CD4-positive, alpha-beta T cell treated with Interleukin-15 for 4 hours (primary cell): Measurements from ENCODE around the gene BHLHE23.

Experiments
- DNase-seq: peaks from one replicate; pipeline ENCODE4 v3.0.0-alpha.2; 2020; ENCODE audit warnings: low spot score

The BHLHE23 gene

DNA sequence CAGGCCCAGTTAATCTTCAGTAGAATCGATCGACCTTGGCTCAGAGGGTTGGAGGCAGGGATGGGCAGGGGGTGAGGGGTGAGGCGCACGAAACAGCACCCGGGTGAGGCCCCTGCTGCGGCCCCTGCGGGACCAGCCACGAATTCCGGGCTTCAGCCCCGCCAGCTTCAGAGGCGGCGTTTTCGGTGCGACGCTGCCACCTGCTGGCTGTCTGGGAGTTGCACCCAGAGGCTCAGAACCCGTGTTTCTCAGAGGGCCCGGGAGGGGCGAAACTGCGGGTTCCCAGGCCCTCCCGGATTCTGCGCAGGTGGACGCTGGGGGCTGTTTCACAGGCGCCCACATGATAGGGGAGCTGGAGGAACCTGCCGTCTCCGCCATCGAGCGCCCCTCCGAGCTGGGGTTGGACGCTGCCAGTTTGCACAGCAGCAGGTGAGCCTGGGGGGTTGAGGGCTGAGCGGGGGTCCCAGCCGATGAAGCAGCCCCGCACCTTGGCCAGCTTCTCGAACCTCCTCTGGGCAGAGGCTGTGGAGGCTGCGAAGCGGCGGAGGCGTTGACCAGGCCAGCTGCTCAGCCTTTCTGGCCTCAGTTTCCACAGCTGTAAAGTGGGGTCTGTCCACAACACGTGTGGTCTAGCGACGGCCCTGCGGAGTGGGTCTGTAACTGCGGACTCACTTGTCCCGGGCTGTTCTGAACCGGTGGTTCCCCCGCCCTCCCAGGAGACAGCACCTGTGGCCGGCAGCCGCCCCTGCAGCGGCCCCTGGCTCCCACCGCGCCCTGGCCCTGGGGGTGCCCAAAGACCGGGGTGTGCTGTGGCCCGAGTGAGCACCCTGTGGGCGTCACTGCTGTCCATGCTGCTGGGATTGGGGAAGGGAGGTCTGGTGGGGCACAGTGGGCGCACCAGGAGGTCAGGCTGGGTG lies 2.5 kb upstream of the BHLHE23 start:
- peak; percentile 84 for DNase-seq

DNA sequence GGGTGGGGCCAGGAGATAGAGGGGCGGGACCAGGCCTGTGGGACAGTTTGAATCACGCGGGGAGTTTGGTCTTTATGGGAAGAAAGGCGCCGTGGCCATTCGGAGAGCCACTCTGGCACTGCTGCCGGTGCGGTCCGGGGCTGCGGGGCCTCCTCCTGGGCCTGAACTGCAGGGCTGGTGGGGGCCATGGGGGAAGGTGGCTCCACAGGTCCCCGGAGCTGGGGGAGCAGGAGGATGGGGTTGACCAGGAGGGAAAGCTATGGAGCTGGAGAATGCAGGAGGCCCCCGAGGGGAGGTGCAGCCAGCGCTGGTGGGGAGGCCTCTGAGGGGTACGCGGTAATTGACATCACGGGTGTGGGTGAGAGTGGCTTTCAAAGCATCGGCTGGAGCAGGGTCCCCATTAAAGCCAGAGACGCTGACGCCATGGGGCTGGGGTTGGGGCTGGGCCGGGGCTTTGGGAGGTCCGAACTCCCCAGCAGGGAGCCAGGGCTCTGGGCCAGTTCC lies 1.8 kb upstream of the BHLHE23 start:
- no peak for DNase-seq

DNA sequence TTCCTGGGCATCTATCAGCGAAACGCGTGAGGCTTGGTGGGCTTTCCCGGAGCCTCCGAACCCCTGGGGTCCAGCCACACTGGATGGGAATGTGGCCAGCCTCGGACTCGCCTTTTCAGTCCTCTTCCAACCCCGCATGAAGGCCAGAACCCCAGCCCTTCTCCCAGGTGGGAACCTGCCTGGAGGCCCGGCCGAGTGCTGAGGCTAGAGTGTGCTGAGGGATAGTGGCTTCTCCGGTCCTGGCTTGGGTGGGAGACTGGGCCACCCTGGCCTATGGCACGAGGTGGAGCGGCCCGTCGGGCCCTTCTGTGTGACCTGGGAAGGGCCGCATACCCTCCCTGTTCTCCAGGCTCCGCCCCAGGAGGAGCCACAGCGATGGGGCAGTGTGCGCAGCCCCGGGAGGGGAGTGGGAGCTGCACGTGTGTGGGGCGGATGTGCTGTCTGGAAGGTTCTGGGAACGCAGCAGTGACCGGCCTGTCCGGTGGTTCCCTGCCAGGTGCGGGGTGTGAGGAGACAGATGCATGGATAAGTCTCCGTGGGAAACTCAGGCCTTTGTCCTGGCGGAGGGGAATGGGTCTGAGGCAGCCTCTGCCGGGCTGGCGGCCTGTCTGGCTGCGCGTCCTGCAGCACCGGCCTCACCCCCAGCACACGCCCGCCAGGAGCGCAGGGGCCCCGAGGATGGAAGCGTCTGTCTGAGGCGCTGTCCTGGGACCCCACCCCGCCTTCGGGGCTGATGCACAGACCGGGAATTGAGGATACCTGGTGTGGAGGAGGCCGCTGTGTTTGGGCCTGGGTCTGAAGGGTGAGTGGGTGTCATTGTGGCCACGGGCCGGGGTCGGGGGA lies 1.1 kb upstream of the BHLHE23 start:
- no peak for DNase-seq

DNA sequence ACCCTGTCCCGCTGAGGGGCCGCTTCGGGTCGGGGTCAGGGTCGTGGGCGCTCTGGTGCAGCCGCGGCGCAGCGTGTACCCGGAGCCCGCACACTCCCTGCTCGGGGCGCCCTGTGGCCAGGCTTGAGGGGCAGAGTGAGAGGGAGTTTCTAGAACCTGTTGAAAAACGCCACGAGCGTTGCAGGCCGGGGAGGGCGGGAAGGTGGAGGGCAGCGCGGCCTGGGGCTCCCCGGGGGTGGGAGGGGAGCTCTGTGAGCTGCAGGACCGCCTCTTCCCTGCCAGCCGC lies 539 bp upstream of the BHLHE23 start:
- DNase-seq: no peak

DNA sequence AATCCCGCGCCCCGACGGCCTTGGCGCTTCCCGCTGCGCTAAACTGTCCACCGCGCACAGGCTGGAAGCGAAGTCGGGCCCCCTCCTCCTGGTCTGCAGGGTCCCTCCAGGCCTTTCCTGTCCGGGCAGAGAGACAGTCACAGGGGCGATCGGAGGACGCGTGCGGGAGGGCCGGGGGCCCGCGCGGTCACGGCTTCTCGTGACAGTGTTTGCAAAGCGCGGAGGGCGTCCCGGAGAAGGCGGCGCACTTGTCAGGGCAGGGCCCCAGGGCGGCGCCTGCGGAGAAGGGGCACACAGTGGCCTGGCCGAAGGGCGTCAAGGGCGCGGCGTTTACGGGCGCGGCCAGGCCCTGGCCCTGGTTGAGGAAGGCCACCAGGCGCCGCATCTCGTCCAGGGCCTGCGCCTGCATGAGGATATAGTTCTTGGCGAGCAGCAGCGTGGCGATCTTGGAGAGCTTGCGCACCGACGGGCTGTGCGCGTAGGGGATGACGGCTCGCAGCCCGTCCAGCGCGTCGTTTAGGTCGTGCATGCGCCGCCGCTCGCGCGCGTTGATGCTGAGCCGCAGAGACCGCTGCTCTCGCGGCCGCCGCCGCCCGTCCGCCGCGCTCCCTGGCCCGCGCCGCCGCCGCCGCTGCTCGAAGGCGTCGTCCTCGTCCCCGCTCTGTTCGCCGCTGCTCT lies 763 bp downstream of the BHLHE23 start:
- no peak for DNase-seq

DNA sequence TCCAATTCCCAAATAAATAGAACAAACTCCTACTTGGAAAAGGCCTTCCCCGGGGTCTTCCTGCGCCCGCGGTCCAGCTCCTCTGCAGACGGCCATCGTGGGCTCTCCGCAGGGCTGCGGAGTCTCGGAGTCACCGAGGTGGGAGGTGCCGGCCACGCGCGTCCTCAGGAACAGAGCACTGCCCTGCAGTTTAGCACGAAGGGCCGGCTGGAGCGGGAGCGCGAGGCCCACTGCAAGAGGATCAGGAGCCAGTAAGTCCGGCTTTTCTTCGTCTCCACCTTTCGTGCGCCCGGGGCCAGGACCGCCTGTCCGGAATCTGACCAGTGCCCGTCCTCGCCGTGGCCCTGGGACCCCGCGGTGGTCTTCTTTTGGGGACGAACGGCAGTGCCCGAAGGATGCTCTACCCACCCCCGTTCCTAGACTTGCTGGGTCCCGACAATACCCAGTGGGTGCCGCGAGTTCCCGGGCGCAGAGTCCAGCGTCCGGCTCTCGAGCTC lies 1.4 kb downstream of the BHLHE23 start:
- no peak for DNase-seq

DNA sequence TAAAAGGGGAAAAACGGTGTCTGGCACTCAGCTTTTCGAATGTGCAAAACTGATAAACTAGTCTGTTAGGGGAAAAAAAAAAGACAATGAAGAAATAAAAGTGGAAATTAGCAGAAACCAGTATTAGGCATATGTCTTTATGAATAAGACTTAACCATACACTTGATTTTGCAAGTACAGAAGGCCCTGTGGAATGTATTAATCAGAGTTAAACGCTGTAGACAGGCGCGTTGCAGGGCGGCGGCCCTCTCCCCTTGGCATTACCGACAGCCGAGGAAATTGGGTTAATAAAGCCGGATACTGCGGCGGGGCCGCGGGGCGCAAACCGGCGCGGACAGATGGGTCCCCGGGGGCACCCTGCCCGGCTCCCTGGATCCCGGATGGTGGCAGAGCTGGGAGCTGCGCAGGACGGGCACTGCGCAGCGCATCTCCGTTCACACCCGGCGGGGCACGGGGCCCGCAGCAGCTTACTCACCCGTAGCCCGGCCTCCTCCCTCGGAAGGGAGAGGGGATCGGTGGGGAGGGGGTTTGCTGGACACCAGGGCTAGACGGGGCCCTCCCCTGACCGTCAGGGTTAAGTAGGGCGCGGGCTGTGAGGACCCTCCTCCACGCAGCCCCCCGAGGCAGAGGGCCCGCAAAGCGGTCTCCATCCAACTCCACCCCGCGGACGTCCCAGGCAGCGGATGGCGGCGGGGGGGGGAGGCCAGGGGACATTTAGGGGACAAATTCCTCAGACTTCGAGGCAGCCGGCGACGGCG lies 2.0 kb downstream of the BHLHE23 start:
- no peak for DNase-seq

DNA sequence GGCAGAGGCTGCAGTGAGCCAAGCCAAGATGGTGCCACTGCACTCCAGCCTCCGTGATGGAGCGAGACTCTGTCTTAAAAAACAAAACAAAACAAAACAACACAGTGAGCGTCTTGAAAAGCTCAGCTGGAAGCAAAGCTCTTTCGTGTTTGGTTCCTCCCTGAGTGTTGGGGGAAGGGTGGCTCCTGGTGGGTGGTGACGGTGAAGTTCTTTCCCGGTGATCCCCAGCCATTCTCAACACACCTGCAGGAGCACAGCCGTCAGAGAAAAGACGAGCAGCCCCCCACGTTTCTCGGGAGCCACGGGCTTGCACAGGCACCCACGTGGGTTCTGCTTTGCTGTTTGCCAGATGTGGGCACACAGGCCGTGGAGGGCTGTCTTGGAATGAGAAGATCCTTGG lies 3.2 kb downstream of the BHLHE23 start:
- no peak for DNase-seq

DNA sequence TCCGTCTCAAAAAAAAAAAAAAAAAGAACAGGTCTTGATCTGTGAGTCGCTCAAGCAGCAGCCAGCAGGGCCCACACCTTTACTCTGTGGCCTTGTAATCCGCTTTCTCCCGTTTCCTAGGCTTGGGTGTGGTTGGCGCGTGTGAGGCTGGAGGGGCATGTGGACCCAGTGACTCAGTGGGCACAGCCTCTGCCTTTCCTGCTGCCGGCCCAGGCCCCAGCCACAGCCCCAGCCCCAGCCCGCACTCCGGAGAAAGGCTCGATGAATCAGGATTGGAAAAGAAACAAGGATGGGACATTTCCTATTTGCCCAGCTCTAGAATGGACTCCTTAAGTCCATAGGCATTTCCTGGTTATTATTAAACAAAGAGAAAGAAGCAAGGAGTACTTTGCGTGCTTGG lies 4.3 kb downstream of the BHLHE23 start:
- DNase-seq: no peak

DNA sequence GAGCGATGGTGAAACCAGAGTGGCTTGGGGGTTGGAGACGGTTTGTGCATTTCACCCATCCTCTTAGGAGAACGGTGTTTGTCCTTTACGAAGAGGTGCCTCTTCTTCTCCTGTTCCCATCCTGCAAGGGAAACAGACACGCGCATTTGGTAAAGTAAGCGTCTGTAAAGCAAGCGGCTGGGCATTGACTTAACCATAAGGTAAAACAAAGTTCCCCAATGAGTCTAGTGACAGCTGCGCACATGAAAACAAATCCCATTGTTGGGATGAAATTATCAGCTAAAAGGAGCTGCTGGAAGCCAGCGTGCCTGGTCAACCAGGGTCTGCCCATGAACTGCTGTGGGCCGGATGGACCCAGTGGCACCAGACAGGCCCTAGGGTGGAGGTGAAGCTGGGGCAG lies 5.8 kb downstream of the BHLHE23 start:
- no peak for DNase-seq

DNA sequence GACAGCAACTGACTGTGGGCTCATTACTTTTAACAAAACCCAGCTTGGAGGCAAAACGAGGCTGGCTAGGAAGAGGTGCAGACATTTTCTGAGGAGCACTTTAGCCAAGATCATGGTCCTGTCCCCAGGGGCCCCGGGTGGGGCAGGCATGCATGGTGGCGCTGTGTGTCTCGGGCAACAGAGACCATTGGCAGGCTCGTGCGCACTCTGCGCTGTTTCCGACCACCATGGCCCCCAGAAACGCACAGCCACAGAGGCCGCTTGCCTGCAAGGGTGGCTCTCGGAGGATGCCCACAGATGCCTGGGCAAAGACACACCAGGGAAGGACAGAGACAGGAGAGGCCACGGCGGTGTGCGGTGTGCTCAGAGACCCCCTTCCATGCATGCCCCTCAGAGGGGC lies 6.7 kb downstream of the BHLHE23 start:
- DNase-seq: no peak

DNA sequence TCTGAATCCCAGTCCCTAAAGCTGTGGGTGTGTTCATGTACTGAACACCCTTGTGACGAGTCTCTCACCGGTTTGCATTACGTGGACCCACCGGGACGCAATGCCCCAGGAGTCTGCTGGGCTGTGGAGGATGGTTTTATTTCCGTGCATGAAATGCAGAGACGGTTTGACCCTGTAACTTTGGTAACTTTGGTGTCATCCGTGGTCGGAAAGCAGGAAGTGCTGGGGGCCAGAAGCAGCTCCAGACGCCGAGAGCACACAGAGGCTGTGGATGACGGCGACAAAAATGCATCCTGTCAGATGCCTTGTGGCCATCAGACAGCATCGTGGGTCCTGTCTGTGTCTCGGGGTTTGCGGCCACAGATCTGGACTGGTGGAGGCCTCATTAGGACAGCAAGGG lies 7.2 kb downstream of the BHLHE23 start:
- no peak for DNase-seq

DNA sequence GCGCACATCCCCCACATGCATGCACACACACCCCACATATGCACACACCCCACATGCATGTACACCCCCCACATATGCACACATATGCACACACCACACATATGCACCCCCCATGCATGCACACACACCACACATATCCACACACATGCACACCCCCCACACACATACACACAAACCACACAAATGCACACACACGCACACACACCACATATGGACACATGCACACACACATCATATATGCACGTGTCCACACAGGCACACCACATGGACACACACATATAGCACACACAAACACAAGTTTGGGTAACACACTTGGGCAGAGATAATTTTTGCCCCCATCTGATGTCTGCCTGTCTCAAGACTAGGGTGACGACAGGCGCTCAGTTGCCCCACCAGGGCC lies 8.3 kb downstream of the BHLHE23 start:
- DNase-seq: no peak

DNA sequence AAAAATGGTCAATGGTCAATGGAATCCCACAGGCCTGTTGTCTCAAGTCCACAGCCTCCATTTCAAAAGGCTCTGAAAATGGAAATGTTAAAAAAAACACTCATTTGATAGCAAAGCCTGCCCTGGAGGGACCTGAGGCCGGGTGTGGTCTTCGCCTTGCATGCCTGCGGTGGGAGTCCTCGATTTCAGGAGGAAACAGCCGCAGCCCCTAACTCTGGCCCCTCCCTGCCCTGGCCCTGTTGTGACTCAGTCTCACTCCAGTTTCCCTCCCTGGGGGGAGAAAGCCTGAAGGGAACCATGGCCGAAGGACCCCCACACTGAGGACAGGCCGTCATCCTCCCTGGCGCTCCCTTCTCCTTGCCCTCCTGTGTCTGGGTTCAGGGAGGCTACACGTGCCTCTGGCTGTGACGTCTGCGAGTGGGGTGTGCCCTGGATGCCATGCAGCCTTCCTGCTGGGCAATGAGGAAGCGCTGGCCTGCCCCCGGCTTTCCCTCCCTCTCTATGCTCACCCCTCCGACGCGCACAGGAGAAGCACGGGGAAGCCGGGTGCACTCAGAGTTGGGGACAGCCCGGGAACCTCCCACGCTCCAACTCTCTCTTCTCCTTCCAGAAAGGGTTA lies 9.2 kb downstream of the BHLHE23 start:
- no peak for DNase-seq

DNA sequence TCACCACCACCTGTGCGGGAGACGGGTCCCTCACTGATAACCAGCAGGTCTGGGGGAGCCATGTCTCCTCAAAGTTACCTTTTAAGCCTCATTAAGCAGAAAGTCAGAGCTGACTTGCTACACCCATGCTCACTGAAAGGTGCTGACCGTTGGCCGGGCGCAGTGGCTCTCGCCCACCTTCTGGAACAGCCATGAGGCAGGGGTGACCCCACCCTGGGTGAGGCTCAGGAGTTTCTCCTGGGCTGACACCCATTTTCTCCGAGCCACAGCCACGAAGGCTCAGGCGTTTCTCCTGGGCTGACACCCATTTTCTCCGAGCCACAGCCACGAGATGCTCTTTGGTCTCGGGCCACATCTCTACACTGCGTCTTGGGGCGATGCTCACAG lies 10.2 kb downstream of the BHLHE23 start:
- DNase-seq: no peak

DNA sequence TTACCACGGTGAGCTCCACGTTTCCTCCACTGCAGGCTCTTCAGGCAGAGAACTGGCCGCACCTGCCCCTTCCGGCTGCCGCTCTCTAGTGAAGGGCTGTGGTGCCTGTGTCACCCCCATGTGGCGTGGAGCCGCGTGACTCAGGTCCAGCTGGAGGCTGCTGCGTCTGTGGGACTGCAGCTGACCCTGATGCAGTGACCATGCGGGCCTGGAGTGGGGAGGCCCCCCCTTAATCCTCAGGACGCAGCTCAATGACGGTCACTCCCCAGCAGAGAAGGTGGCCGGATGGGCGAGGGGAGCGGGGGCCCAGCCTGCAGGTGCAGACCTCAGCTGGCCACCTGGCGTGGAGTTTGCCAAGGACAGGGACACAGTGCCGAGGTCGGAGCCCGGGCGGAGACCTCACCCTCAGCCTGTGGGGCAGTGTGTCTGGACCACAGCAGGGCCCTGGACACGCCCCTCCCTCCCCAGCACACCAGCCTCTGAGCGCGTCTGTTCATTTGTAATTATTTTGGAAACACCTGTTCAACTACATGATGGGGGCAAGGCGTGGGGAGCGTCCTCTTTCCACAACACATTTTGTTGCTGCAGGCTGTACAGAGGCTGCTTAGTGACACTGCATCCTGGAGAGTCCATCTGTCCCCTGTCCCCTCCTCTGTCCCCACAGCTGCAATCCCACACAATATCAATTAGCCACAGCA lies 10.7 kb downstream of the BHLHE23 start:
- no peak for DNase-seq

DNA sequence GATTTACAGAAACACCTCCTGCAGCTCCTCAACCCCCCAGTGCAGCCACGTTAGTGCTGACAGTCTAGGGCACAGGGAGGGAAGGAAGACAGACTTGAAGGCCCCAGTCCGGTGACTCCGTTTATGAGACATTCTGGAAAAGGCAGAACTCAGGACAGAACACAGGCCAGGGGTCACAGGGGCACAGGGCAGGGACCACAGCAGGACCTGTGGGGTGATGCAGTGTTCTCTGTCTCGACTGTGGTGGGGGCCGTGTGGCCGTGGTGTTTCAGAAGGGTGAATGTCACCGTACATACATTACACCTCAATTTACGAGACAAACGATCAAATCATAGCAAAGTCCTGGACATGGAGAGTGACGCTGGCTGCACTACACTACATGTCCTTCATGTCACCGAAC lies 11.3 kb downstream of the BHLHE23 start:
- no peak for DNase-seq

DNA sequence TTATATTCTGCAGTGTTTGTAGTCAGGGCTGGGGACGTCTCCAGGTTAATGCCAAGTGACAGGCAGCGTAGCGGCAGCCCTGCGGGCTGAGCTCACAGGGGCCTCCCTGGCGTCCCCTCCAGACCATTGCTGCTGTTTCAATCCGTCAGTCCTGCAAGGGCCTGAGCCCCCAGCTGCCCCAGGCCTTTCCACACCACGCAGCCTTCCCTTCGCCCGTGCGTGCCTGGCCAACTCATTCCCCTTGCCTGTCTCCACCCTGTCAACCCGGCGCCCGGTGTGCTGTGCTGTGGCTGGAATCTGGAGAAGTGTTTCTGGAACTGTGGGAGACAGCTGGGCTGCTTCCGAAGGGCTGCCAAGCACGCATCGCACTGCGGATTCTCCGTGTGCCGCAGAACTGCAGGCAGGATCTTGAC lies 11.9 kb downstream of the BHLHE23 start:
- DNase-seq: no peak

DNA sequence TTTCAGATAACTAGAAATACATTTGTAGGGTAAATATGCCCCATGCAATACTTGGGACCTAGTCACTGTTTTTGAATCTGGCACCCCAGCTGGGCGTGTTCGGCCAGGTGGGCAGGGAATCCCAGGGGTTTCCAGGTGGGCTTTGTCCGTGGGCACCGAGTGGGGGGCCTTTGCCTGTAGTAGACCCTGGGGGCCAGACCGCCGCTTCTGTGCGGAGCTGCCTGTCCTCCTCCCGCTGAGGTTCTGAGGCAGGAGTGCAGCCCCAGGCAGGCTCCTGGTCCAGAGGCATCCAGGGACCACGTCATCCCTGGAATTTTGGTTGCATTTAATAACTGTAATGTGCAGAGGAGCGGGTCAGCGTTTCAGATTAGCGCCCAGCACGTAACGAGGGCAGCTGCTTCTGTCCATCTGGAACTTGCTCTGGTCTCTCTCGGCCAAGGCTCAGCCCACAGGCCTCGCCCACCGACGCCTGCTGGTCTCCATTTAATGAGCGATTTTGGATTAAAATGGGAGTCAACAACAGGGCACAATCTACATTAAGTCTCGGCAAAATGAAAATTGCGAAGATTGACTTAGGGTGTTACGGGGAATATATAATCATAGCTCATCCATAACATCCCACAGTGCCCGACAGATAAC lies 12.8 kb downstream of the BHLHE23 start:
- DNase-seq: no peak

DNA sequence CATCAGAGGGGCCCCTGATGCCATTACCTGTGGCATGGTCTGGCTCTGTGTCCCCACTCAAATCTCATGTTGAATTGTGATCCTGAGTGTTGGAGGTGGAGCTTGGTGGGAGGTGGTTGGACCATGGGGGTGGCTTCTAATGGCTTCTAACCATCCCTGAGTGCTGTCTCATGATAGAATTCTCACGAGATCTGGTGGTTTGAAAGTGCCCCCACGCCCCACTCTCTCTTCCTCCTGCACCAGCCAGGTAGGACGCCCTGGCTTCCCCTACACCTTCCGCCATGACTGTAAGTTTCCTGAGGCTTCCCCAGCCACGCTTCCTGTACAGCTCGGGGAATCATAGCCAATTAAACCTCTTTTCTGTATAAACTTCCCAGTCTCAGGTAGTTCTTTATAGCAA lies 14.9 kb downstream of the BHLHE23 start:
- no peak for DNase-seq
